Small intestine (tissue), 7 donors: ENCODE measurements around the gene ST7. TPM values are rescaled to one million over a fixed set of nuclear protein-coding genes. Genes with fewer than 3 reads are reported as not detected.

ENCODE experiments used
- DNase-seq, 2 donors: peaks; one replicate each; pipeline versions ENCODE4 v3.0.0 to v3.0.0-alpha.2; 2013
- FAIRE-seq: peaks from 2 replicates; lab custom pipeline; 2012; peaks lifted over from hg19 to GRCh38; lab: Jason Lieb, UNC
- H3K27ac ChIP-seq, 3 donors: one replicate each; pipeline ENCODE4 v1.5.1; 2013; ENCODE audit warnings: low read length in 2 of 3, mild to moderate bottlenecking in 2 of 3, control low read depth in 1 of 3, inconsistent platforms in 1 of 3, low read depth in 1 of 3, moderate library complexity in 1 of 3
- H3K27me3 ChIP-seq, 3 donors: one replicate each; pipeline ENCODE4 v1.6.1; 2013; ENCODE audit warnings: low read length in 3 of 3, inconsistent platforms in 1 of 3; ENCODE audit not compliant: control insufficient read depth in 3 of 3, insufficient read depth in 3 of 3
- H3K36me3 ChIP-seq, 3 donors: one replicate each; pipeline ENCODE4 v1.6.1; 2013; ENCODE audit warnings: low read length in 3 of 3, inconsistent platforms in 1 of 3, low read depth in 1 of 3, mild to moderate bottlenecking in 1 of 3, moderate library complexity in 1 of 3; ENCODE audit not compliant: control insufficient read depth in 3 of 3, insufficient read depth in 2 of 3
- H3K4me1 ChIP-seq, 3 donors: one replicate each; pipeline ENCODE4 v1.6.1; 2013; ENCODE audit warnings: low read length in 2 of 3, inconsistent platforms in 1 of 3, low read depth in 1 of 3, mild to moderate bottlenecking in 1 of 3, moderate library complexity in 1 of 3; ENCODE audit not compliant: control insufficient read depth in 3 of 3, insufficient read depth in 2 of 3
- H3K4me3 ChIP-seq, 3 donors: one replicate each; pipeline ENCODE4 v1.5.1; 2013; ENCODE audit warnings: low read length in 3 of 3, control low read depth in 1 of 3, inconsistent platforms in 1 of 3, low read depth in 1 of 3, mild to moderate bottlenecking in 1 of 3, moderate library complexity in 1 of 3
- H3K9me3 ChIP-seq, 2 donors: one replicate each; pipeline ENCODE4 v1.6.1; 2013; ENCODE audit warnings: low read depth in 1 of 2, low read length in 1 of 2; ENCODE audit not compliant: control insufficient read depth in 2 of 2, insufficient read depth in 1 of 2
- WGBS, 3 donors: extraction: QIAGEN DNeasy Blood & Tissue Kit; methylation state at CpG; one replicate each; pipeline ENCODE4 v1.1.7; 2013; 5-methylcytosine and 5-hydroxymethylcytosine counted together
- polyA plus RNA-seq, 4 donors: library from polyadenylated mRNA; stranded (reverse) in 3 of 4; unstranded in 1 of 4; fragments of 200-250 nt in 3 of 4; fragments of 120-200 nt in 1 of 4; gene quantifications; one replicate each; pipeline versions ENCODE4 v1.2.1 to v1.2.3, GENCODE V29; 2013
- donor health status: healthy with polysubstance abuse.
- donor health status: control.
- donor health status: control.
- donor health status: Bipolar disorder and iron deficiency.
- donor health status: healthy.

Gene ST7
- polyA plus RNA-seq, 4 donors = 8.3 to 27.7 (median 13.0) TPM

- DNase-seq (no peak), FAIRE-seq (no peak)
- Histone ChIP-seq H3K9me3 (no peaks in the 10 kb centered on the region), H3K27me3 (no peaks in the 10 kb centered on the region), H3K4me1 (peaks cover 4 to 8% (median 7%) of the 10 kb centered on the region in 3 donors), H3K27ac (no peak overlapping the region), H3K4me3 (no peak overlapping the region), H3K36me3 (no peaks in the 10 kb centered on the region)
- WGBS, 3 donors = 68 to 83% (median 69%) methylated on average over 3 of the region's 3 CpGs
Measured at GRCh38 chr7:117086788-117087187, 133.5 kb downstream of the ST7 start.

DNA sequence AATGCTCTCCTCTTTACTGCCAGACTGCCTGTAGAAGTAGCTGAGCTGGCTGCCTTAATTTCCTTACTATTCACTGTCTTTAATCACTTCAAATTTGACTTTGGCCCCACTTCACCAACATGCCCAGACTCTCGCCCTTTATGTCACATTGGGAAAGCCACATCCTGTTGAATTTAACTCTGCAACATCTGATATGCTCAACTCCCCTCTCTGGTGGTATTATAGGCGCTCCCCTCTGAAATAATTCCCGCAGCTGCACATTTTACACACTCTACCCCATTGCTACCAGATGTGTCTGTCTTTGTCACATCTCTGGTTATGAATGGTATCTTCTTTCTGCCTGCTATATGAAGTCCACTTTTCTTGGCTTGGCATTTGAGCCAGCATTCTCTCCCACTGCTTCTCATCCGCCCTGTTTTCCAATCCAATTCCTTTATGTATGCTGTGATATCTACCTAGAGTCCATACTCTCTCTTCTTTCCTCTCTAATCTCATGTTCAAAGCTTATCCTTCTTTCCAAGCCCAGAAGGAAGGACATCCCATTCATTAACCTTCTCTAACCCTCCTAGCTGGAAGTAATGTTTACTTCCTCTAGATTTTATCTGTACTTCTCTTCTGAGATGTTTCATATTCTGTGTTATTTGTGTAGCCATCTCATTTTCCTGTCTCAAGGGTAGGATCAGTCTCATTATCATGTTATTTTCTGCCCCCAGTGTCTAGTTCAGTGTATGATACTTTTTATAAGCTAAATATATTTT lies 134.5 kb downstream of the ST7 start:
- 77 to 83% (median 77%) methylated on average over 4 of the region's 4 CpGs for WGBS, 3 donors
- FAIRE-seq (no peak), DNase-seq (no peak)
- Histone ChIP-seq H3K27ac (no peak overlapping the region), H3K4me3 (no peak overlapping the region), H3K27me3 (no peaks in the 10 kb centered on the region), H3K9me3 (no peaks in the 10 kb centered on the region), H3K4me1 (peaks cover 4 to 9% (median 8%) of the 10 kb centered on the region in 3 donors), H3K36me3 (no peaks in the 10 kb centered on the region)

- Histone ChIP-seq H3K27ac (no peak overlapping the region), H3K27me3 (no peaks in the 10 kb centered on the region), H3K9me3 (no peaks in the 10 kb centered on the region), H3K4me1 (peaks cover 4 to 9% (median 8%) of the 10 kb centered on the region in 3 donors), H3K36me3 (no peaks in the 10 kb centered on the region), H3K4me3 (no peak overlapping the region)
- WGBS, 3 donors = 21 to 73% (median 42%) methylated on average over 2 of the region's 2 CpGs
- DNase-seq (peak; percentile 55 to 68), FAIRE-seq (no peak)
Measured at GRCh38 chr7:117088623-117089194, 135.4 kb downstream of the ST7 start.

- Histone ChIP-seq H3K4me3 (no peak overlapping the region), H3K27ac (peak overlapping the region in 1 of 3 donors; percentile 8), H3K36me3 (no peaks in the 10 kb centered on the region), H3K4me1 (peaks cover 4 to 9% (median 8%) of the 10 kb centered on the region in 3 donors), H3K9me3 (no peaks in the 10 kb centered on the region), H3K27me3 (no peaks in the 10 kb centered on the region)
- no peak for DNase-seq
- WGBS, 3 donors = 71 to 75% (median 74%) methylated on average over 5 of the region's 5 CpGs
- FAIRE-seq = no peak
Measured at GRCh38 chr7:117090791-117091190, 137.5 kb downstream of the ST7 start.

DNA sequence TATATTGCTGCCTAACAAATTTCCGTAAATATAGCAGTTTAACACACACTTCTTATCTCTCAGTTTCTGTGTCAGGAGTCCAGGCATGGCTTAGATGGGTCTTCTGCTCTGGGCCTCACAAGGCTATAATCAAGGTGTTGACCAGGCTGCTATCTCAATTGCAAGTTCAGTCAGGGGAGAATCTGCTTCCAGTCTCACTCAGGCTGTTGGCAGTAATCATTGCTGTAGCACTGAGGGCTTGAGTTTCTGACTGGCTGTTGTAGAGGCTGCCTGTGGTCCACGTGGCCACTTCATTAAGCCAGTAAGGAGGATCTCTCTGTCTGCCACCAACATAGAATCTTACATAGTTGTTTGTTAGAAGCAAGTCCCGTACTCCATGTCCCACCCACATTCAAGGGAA lies 138.4 kb downstream of the ST7 start:
- Histone ChIP-seq H3K27me3 (no peaks in the 10 kb centered on the region), H3K4me3 (no peak overlapping the region), H3K4me1 (peaks cover 4 to 9% (median 8%) of the 10 kb centered on the region in 3 donors), H3K27ac (peak overlapping the region in 1 of 3 donors; percentile 34), H3K36me3 (no peaks in the 10 kb centered on the region), H3K9me3 (no peaks in the 10 kb centered on the region)
- WGBS, 3 donors = 81 to 86% (median 85%) methylated on average over 3 of the region's 3 CpGs
- FAIRE-seq = no peak
- peak in 1 of 2 donors; percentile 30 for DNase-seq

DNA sequence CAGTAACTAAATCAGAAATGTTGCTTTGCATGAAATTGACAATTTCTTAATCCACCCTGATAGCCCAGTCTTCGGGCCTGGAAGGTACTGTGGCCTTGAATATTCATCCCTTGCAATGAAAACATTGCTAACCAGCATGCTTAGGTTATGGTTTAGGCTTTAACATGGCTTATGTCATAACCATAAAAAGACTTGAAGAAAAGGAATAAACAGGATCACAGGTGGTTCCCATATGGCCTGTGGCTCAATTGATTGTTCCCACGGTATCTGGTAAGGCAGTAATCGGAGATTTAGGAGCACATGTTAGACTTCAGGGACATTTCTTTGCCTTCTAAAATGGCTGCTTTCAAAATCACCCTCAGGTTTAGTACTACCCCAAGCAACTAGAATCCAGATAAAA lies 139.5 kb downstream of the ST7 start:
- no peaks in the 10 kb centered on the region for H3K9me3 ChIP-seq
- FAIRE-seq (no peak), DNase-seq (no peak)
- H3K4me1 ChIP-seq = peaks cover 1 to 7% (median 5%) of the 10 kb centered on the region in 3 donors
- no peak overlapping the region for H3K4me3 ChIP-seq
- WGBS, 3 donors = 66 to 74% (median 73%) methylated on average over 3 of the region's 3 CpGs
- H3K27ac ChIP-seq = no peak overlapping the region
- no peaks in the 10 kb centered on the region for H3K27me3 ChIP-seq
- H3K36me3 ChIP-seq = no peaks in the 10 kb centered on the region

- H3K4me3 ChIP-seq = no peak overlapping the region
- WGBS, 3 donors = 85 to 90% (median 87%) methylated on average over 3 of the region's 3 CpGs
Measured at GRCh38 chr7:117094457-117094856, 141.2 kb downstream of the ST7 start.

GRCh38 chr7:117095055-117095454 lies 141.8 kb downstream of the ST7 start:
- Histone ChIP-seq H3K27me3 (no peaks in the 10 kb centered on the region), H3K9me3 (no peaks in the 10 kb centered on the region), H3K27ac (no peak overlapping the region), H3K4me1 (peaks cover 0 to 7% (median 0%) of the 10 kb centered on the region in 3 donors), H3K36me3 (no peaks in the 10 kb centered on the region), H3K4me3 (no peak overlapping the region)
- FAIRE-seq = no peak
- no peak for DNase-seq
- WGBS, 3 donors = 93 to 96% (median 96%) methylated on average over 5 of the region's 5 CpGs

More at GRCh38 chr7:117094457-117094856, 141.2 kb downstream of the ST7 start:
- Histone ChIP-seq H3K27me3 (no peaks in the 10 kb centered on the region), H3K4me1 (peaks cover 0 to 7% (median 0%) of the 10 kb centered on the region in 3 donors), H3K36me3 (no peaks in the 10 kb centered on the region), H3K27ac (no peak overlapping the region), H3K9me3 (no peaks in the 10 kb centered on the region)
- no peak for DNase-seq
- no peak for FAIRE-seq
